Spleen (tissue), 11 donors: ENCODE data around the gene KCND3. TPM values are rescaled to one million over a fixed set of nuclear protein-coding genes. Genes with fewer than 3 reads are reported as not detected.

Experiments
- DNase-seq: peaks from one replicate; pipeline ENCODE4 v3.0.0-alpha.2; 2020
- H3K27ac ChIP-seq, 8 donors: fragments of 200-600 bp; sonication (generic) in 7 of 8; 1 replicate in 4 of 8; 2 replicates in 4 of 8; pipeline versions ENCODE4 v1.5.0 to v1.8.0; 2016 to 2021; ENCODE audit warnings: inconsistent platforms in 4 of 8, mild to moderate bottlenecking in 4 of 8, moderate library complexity in 1 of 8
- H3K27me3 ChIP-seq, 7 donors: fragments of 200-600 bp; sonication (generic) in 6 of 7; replicated peaks in 1 of 7; 1 replicate in 4 of 7; 2 replicates in 3 of 7; pipeline versions ENCODE4 v1.5.0 to v1.8.0; 2016 to 2021; ENCODE audit warnings: inconsistent platforms in 3 of 7, mild to moderate bottlenecking in 1 of 7
- H3K36me3 ChIP-seq, 6 donors: fragments of 200-600 bp; sonication (generic) in 5 of 6; 1 replicate in 4 of 6; 2 replicates in 2 of 6; pipeline versions ENCODE4 v1.5.0 to v1.8.0; 2016 to 2021; ENCODE audit warnings: inconsistent platforms in 2 of 6
- H3K4me1 ChIP-seq, 6 donors: fragments of 200-600 bp; sonication (generic) in 5 of 6; 1 replicate in 3 of 6; 2 replicates in 3 of 6; pipeline versions ENCODE4 v1.5.0 to v1.8.0; 2016 to 2021; ENCODE audit warnings: inconsistent platforms in 3 of 6
- H3K4me3 ChIP-seq, 8 donors: fragments of 200-600 bp; sonication (generic) in 7 of 8; 1 replicate in 4 of 8; 2 replicates in 4 of 8; pipeline versions ENCODE4 v1.5.0 to v1.8.0; 2016 to 2021; ENCODE audit warnings: inconsistent platforms in 4 of 8, mild to moderate bottlenecking in 4 of 8, moderate library complexity in 2 of 8
- H3K9me3 ChIP-seq, 8 donors: fragments of 200-600 bp; sonication (generic) in 7 of 8; 1 replicate in 4 of 8; 2 replicates in 4 of 8; pipeline versions ENCODE4 v1.5.0 to v1.8.0; 2016 to 2021; ENCODE audit warnings: inconsistent platforms in 4 of 8
- CTCF ChIP-seq, 11 experiments: fragments of 200-600 bp in 7 of 11; fragments of 450-650 bp in 4 of 11; sonication (generic) in 4 of 11; IDR thresholded peaks in 8 of 11; conservative IDR thresholded peaks in 3 of 11; 1 replicate in 7 of 11; 2 replicates in 4 of 11; pipeline versions ENCODE4 v1.4.0 to v1.8.0; 2016 to 2021; ENCODE audit warnings: antibody characterized with exemption in 11 of 11, inconsistent platforms in 4 of 11, mild to moderate bottlenecking in 1 of 11
- POLR2A ChIP-seq, 3 donors: fragments of 450-650 bp; IDR thresholded peaks; one replicate each; pipeline ENCODE4 v1.5.1; 2017; ENCODE audit warnings: antibody characterized with exemption in 3 of 3, mild to moderate bottlenecking in 1 of 3
- POLR2AphosphoS5 ChIP-seq, 3 donors: sonication (generic); formaldehyde crosslinking; IDR thresholded peaks; one replicate each; pipeline ENCODE4 v1.5.1; 2017; ENCODE audit warnings: antibody characterized with exemption in 3 of 3
- WGBS, 5 donors: extraction: QIAGEN DNeasy Blood & Tissue Kit in 3 of 5; methylation state at CpG; one replicate each; pipeline versions ENCODE4 v1.1.5 to v1.1.7; 2013 to 2018; 5-methylcytosine and 5-hydroxymethylcytosine counted together
- intact Hi-C: fragments of 100-400 bp; cut with DNase I; formaldehyde crosslinking; loops from one replicate; pipeline ENCODE4 v1.15.0; 2023; ENCODE audit warnings: low total_unique reads
- polyA plus RNA-seq, 3 donors: library from polyadenylated mRNA; stranded (reverse); fragments of 200-250 nt; gene quantifications; one replicate each; pipeline ENCODE4 v1.2.1, GENCODE V29; 2013
- total RNA-seq, 7 donors: library from RNA; depleted of rRNA in 3 of 7; stranded (reverse); fragments of >200 nt in 3 of 7; fragmentation: NEBNext Ultra II Directional in 4 of 7; extraction: Animal tissue kit (Norgen Biotek cat#: 25700) in 4 of 7; gene quantifications; one replicate each; pipeline versions ENCODE4 v1.1.0 to v1.2.1, GENCODE V29; 2016 to 2021
- donor health status: healthy with polysubstance abuse.
- donor health status: DM: no; HTN: no; CAD: no; lungs with moderate emphysema.
- donor health status: DM: no; HTN: no; CAD: no.
- donor health status: Bipolar disorder and iron deficiency.
- donor health status: healthy.
- donor health status: DM: no; HTN: no; CAD: no.
- donor health status: DM: yes; HTN: yes; CAD: no.

The KCND3 gene
- total and polyA plus RNA-seq, 10 donors, result 0.67 to 14.2 (median 8.6) TPM

- TF ChIP-seq POLR2AphosphoS5 (IDR thresholded peaks at IDR 0.05) (no peak), CTCF (IDR thresholded peaks at IDR 0.05 in 8 of 11, conservative IDR thresholded peaks at IDR 0.05 in 3 of 11) (no peak), POLR2A (IDR thresholded peaks at IDR 0.05) (no peak)
- Histone ChIP-seq H3K4me1 (no peaks in the 10 kb centered on the region), H3K9me3 (no peaks in the 10 kb centered on the region), H3K36me3 (peaks cover 0 to 18% (median 0%) of the 10 kb centered on the region in 6 donors), H3K4me3 (no peak overlapping the region), H3K27me3 (peaks cover 0 to 31% (median 0%) of the 10 kb centered on the region in 7 donors), H3K27ac (no peak overlapping the region)
- intact Hi-C loops, result no loop called here
- no peak for DNase-seq
- 58 to 70% (median 64%) methylated on average over 7 of the region's 7 CpGs for WGBS, 5 donors
Observed at GRCh38 chr1:111981090-111981489, 8.4 kb downstream of the KCND3 start.

GRCh38 chr1:111980686-111981085 lies 8.8 kb downstream of the KCND3 start:
- DNase-seq, result no peak
- Histone ChIP-seq H3K9me3 (no peaks in the 10 kb centered on the region), H3K27ac (no peak overlapping the region), H3K27me3 (peaks cover 0 to 35% (median 0%) of the 10 kb centered on the region in 7 donors), H3K4me3 (no peak overlapping the region), H3K36me3 (peaks cover 0 to 18% (median 0%) of the 10 kb centered on the region in 6 donors), H3K4me1 (no peaks in the 10 kb centered on the region)
- TF ChIP-seq CTCF (IDR thresholded peaks at IDR 0.05 in 8 of 11, conservative IDR thresholded peaks at IDR 0.05 in 3 of 11) (no peak), POLR2A (IDR thresholded peaks at IDR 0.05) (no peak), POLR2AphosphoS5 (IDR thresholded peaks at IDR 0.05) (no peak)
- 76 to 84% (median 80%) methylated on average over 6 of the region's 6 CpGs for WGBS, 5 donors
- intact Hi-C loops, result no loop called here

- peaks cover 0 to 55% (median 0%) of the 10 kb centered on the region in 7 donors for H3K27me3 ChIP-seq
- no peaks in the 10 kb centered on the region for H3K4me1 ChIP-seq
- H3K27ac ChIP-seq, result no peak overlapping the region
- peaks cover 0 to 18% (median 0%) of the 10 kb centered on the region in 6 donors for H3K36me3 ChIP-seq
- WGBS, 5 donors, result 21 to 65% (median 47%) methylated on average over 1 of the region's 1 CpG
- TF ChIP-seq POLR2AphosphoS5 (IDR thresholded peaks at IDR 0.05) (no peak), POLR2A (IDR thresholded peaks at IDR 0.05) (no peak), CTCF (IDR thresholded peaks at IDR 0.05 in 8 of 11, conservative IDR thresholded peaks at IDR 0.05 in 3 of 11) (no peak)
- no peaks in the 10 kb centered on the region for H3K9me3 ChIP-seq
- no peak overlapping the region for H3K4me3 ChIP-seq
- intact Hi-C loops, result no loop called here
- DNase-seq, result no peak
Observed at GRCh38 chr1:111978695-111979094, 10.8 kb downstream of the KCND3 start.

GRCh38 chr1:111977378-111977777 lies 12.1 kb downstream of the KCND3 start:
- intact Hi-C loops, result no loop called here
- DNase-seq, result no peak
- Histone ChIP-seq H3K4me3 (no peak overlapping the region), H3K27ac (no peak overlapping the region), H3K36me3 (peaks cover 0 to 16% (median 0%) of the 10 kb centered on the region in 6 donors), H3K9me3 (no peaks in the 10 kb centered on the region), H3K4me1 (no peaks in the 10 kb centered on the region), H3K27me3 (peaks cover 0 to 63% (median 0%) of the 10 kb centered on the region in 7 donors)
- TF ChIP-seq POLR2A (IDR thresholded peaks at IDR 0.05) (no peak), POLR2AphosphoS5 (IDR thresholded peaks at IDR 0.05) (no peak), CTCF (IDR thresholded peaks at IDR 0.05 in 8 of 11, conservative IDR thresholded peaks at IDR 0.05 in 3 of 11) (no peak)
- WGBS, 5 donors, result 79 to 84% (median 82%) methylated on average over 9 of the region's 9 CpGs
